ENCODE measurements around the gene NOL8. TPM values are rescaled to one million over a fixed set of nuclear protein-coding genes. Genes with fewer than 3 reads are reported as not detected.

Gene NOL8
- total RNA-seq, 1 experiment from 2014 or later = 48.4 TPM

DNA sequence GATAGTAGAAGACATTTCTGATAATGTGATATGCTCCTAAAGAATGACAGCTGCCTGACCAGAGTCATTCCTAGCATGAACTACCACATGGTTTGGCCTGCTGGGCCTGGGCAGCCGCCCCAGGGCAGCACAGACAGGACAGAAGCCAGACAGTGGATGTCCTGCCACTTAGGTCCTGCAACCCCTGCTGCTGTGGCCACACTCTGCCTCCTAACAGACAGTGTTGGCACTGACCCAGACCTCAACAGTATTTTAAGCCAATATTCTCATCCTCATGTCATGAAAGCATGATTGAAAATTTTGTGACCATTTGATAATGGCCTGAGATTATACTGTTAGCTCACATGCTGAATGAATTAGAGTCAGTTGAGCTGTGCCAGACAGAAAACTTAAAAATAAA is 16.4 kb upstream of the NOL8 start:
- WGBS (ENCODE audit: extremely low coverage, insufficient read length, low lambda C conversion rate) = no CpG with 5 or more reads among the region's 1 CpG
- Histone ChIP-seq H2BK5ac (ENCODE audit: insufficient read length, low read length) (no peak overlapping the region), H3K14ac (ENCODE audit: insufficient read depth, low read length) (no peak overlapping the region), H3K79me1 (ENCODE audit: insufficient read depth, low read depth, low read length, poor library complexity, severe bottlenecking) (no peaks in the 10 kb centered on the region), H3T11ph (ENCODE audit: low read length) (no peak overlapping the region), H3K27me3 (ENCODE audit: insufficient read depth, low read length) (no peaks in the 10 kb centered on the region), H3K18ac (ENCODE audit: insufficient read length, low read depth, low read length) (no peak overlapping the region), H3K9ac (ENCODE audit: extremely low read depth, insufficient read length, low read length) (no peak overlapping the region), H2AFZ (ENCODE audit: low read length) (no peak overlapping the region), H2BK12ac (ENCODE audit: insufficient read length, low read depth, low read length) (no peak overlapping the region), H2BK15ac (ENCODE audit: low read depth, low read length) (no peak overlapping the region), H2BK20ac (ENCODE audit: low read depth, low read length, poor library complexity, severe bottlenecking) (no peak overlapping the region), H3K9me3 (ENCODE audit: control insufficient read depth, low read depth, low read length) (peaks cover 5% of the 10 kb centered on the region), H3K27ac (ENCODE audit: insufficient read length, low read depth, low read length) (no peak overlapping the region), H4K91ac (ENCODE audit: insufficient read length, low read depth, low read length) (no peak overlapping the region), H4K5ac (ENCODE audit: insufficient read length, low read depth, low read length) (no peak overlapping the region), H4K20me1 (ENCODE audit: control insufficient read depth, insufficient read depth, insufficient read length) (no peaks in the 10 kb centered on the region), H4K8ac (replicated peaks; ENCODE audit: insufficient read length, low read depth, low read length) (no peak overlapping the region), H3K23ac (ENCODE audit: insufficient read length, low read depth, low read length) (no peak overlapping the region), H3K4me2 (ENCODE audit: insufficient read depth, insufficient read length, low read length) (no peak overlapping the region), H3K79me2 (ENCODE audit: insufficient read depth, low read length) (no peaks in the 10 kb centered on the region), H2AK5ac (ENCODE audit: insufficient read length, low read length) (no peak overlapping the region), H3K4ac (ENCODE audit: low read depth, low read length) (no peak overlapping the region), H2BK120ac (ENCODE audit: low read depth, low read length, poor library complexity, severe bottlenecking) (no peak overlapping the region), H3K4me1 (ENCODE audit: insufficient read depth, low read length) (no peaks in the 10 kb centered on the region), H3K56ac (ENCODE audit: insufficient read length, low read depth, low read length) (no peak overlapping the region), H3K23me2 (ENCODE audit: insufficient read length, low read depth, low read length, poor library complexity, severe bottlenecking) (no peaks in the 10 kb centered on the region)
- Mint-ChIP-seq H3K27ac (no peak overlapping the region), H3K4me3 (no peak overlapping the region), H3K36me3 (ENCODE audit: insufficient read depth in 1 of 3, low read depth in 3 of 3) (peaks cover 21 to 41% (median 32%) of the 10 kb centered on the region in 3 experiments), H3K4me1 (peaks cover 2 to 3% of the 10 kb centered on the region in 2 experiments; a peak in 3 of 4 replicates), H3K27me3 (ENCODE audit: low read depth) (no peaks in the 10 kb centered on the region), H3K9me3 (peaks cover 4% of the 10 kb centered on the region in 2 experiments)
- no peak for DNase-seq
- TF ChIP-seq, protein P1, sequence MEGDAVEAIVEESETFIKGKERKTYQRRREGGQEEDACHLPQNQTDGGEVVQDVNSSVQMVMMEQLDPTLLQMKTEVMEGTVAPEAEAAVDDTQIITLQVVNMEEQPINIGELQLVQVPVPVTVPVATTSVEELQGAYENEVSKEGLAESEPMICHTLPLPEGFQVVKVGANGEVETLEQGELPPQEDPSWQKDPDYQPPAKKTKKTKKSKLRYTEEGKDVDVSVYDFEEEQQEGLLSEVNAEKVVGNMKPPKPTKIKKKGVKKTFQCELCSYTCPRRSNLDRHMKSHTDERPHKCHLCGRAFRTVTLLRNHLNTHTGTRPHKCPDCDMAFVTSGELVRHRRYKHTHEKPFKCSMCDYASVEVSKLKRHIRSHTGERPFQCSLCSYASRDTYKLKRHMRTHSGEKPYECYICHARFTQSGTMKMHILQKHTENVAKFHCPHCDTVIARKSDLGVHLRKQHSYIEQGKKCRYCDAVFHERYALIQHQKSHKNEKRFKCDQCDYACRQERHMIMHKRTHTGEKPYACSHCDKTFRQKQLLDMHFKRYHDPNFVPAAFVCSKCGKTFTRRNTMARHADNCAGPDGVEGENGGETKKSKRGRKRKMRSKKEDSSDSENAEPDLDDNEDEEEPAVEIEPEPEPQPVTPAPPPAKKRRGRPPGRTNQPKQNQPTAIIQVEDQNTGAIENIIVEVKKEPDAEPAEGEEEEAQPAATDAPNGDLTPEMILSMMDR (conservative IDR thresholded peaks at IDR 0.05) = no peak

All from H9 (cell line).